DND-41 (cell line): ENCODE measurements around the gene IL3.

Source experiments
- ATAC-seq: fragments of 200-7000 bp; cut with Tn5 transposase; 3 replicates; pipeline ENCODE4 v1.9.1; 2021; ENCODE audit warnings: low read depth; ENCODE audit not compliant: insufficient read depth
- DNase-seq: peaks from one replicate; pipeline ENCODE4 v3.0.0-alpha.2; 2020
- H2AFZ ChIP-seq: 2 replicates; pipeline ENCODE4 v1.6.0; 2012; ENCODE audit warnings: low read depth, low read length
- H3K27ac ChIP-seq: 2 replicates; pipeline ENCODE4 v1.5.1; 2012; ENCODE audit warnings: low read length, inconsistent platforms
- H3K27me3 ChIP-seq: fragments of 200-600 bp; sonication (generic); 2 replicates; pipeline ENCODE4 v1.6.0; 2012; ENCODE audit warnings: low read length, mild to moderate bottlenecking, inconsistent platforms; ENCODE audit not compliant: insufficient read depth, poor library complexity
- H3K36me3 ChIP-seq: 2 replicates; pipeline ENCODE4 v1.5.1; 2012; ENCODE audit warnings: low read length, inconsistent platforms; ENCODE audit not compliant: insufficient read depth
- H3K4me1 ChIP-seq: 2 replicates; pipeline ENCODE4 v1.5.1; 2012; ENCODE audit warnings: mild to moderate bottlenecking, low read length; ENCODE audit not compliant: insufficient read depth
- H3K4me2 ChIP-seq: 2 replicates; pipeline ENCODE4 v1.6.0; 2012; ENCODE audit warnings: mild to moderate bottlenecking, moderate library complexity, low read length, inconsistent platforms; ENCODE audit not compliant: insufficient read depth
- H3K4me3 ChIP-seq, 2 experiments: fragments of 200-600 bp in 1 of 2; shearing (Covaris generic) in 1 of 2; 2 replicates each; pipeline ENCODE4 v1.5.1; 2012 to 2016; ENCODE audit warnings: inconsistent platforms in 2 of 2, low read length in 2 of 2, mild to moderate bottlenecking in 2 of 2, low read depth in 1 of 2, moderate library complexity in 1 of 2
- H3K79me2 ChIP-seq: 2 replicates; pipeline ENCODE4 v1.6.0; 2012; ENCODE audit warnings: low read length, inconsistent platforms; ENCODE audit not compliant: insufficient read depth
- H3K9ac ChIP-seq: 2 replicates; pipeline ENCODE4 v1.6.0; 2012; ENCODE audit warnings: low read depth, mild to moderate bottlenecking, inconsistent platforms, low read length, moderate library complexity
- H3K9me3 ChIP-seq: 2 replicates; pipeline ENCODE4 v1.5.1; 2012; ENCODE audit warnings: low read length, moderate library complexity, mild to moderate bottlenecking, inconsistent platforms; ENCODE audit not compliant: insufficient read depth, severe bottlenecking
- H4K20me1 ChIP-seq: 2 replicates; pipeline ENCODE4 v1.6.0; 2012; ENCODE audit warnings: low read length; ENCODE audit not compliant: insufficient read depth
- EZH2 ChIP-seq: IDR thresholded peaks from 3 replicates; pipeline ENCODE4 v1.6.1; 2012; ENCODE audit warnings: borderline replicate concordance, low read depth, mild to moderate bottlenecking, moderate library complexity, low read length, inconsistent platforms; ENCODE audit not compliant: severe bottlenecking
- TF ChIP-seq, protein P1 (sequence below): IDR thresholded peaks from 2 replicates; pipeline ENCODE4 v1.5.1; 2012; ENCODE audit warnings: borderline replicate concordance, low read length, moderate library complexity, mild to moderate bottlenecking; ENCODE audit not compliant: poor library complexity, severe bottlenecking; ENCODE audit errors: extremely low read depth

Gene IL3

GRCh38 chr5:132094393-132095076 is 34.1 kb downstream of the IL3 start:
- H2AFZ ChIP-seq: no peak overlapping the region
- H3K4me3 ChIP-seq: no peak overlapping the region
- peaks cover 4% of the 10 kb centered on the region; the same call in 1 of the 2 replicates for H4K20me1 ChIP-seq
- H3K9me3 ChIP-seq: no peaks in the 10 kb centered on the region
- no peaks in the 10 kb centered on the region for H3K36me3 ChIP-seq
- no peaks in the 10 kb centered on the region for H3K4me1 ChIP-seq
- no peak overlapping the region for H3K9ac ChIP-seq
- no peak overlapping the region for H3K4me2 ChIP-seq
- no peak overlapping the region for H3K27ac ChIP-seq
- no peak for TF ChIP-seq EZH2
- TF ChIP-seq, protein P1, sequence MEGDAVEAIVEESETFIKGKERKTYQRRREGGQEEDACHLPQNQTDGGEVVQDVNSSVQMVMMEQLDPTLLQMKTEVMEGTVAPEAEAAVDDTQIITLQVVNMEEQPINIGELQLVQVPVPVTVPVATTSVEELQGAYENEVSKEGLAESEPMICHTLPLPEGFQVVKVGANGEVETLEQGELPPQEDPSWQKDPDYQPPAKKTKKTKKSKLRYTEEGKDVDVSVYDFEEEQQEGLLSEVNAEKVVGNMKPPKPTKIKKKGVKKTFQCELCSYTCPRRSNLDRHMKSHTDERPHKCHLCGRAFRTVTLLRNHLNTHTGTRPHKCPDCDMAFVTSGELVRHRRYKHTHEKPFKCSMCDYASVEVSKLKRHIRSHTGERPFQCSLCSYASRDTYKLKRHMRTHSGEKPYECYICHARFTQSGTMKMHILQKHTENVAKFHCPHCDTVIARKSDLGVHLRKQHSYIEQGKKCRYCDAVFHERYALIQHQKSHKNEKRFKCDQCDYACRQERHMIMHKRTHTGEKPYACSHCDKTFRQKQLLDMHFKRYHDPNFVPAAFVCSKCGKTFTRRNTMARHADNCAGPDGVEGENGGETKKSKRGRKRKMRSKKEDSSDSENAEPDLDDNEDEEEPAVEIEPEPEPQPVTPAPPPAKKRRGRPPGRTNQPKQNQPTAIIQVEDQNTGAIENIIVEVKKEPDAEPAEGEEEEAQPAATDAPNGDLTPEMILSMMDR: no peak
- no peak for ATAC-seq
- H3K27me3 ChIP-seq: peaks cover 34% of the 10 kb centered on the region
- DNase-seq: no peak
- no peaks in the 10 kb centered on the region for H3K79me2 ChIP-seq

DNA sequence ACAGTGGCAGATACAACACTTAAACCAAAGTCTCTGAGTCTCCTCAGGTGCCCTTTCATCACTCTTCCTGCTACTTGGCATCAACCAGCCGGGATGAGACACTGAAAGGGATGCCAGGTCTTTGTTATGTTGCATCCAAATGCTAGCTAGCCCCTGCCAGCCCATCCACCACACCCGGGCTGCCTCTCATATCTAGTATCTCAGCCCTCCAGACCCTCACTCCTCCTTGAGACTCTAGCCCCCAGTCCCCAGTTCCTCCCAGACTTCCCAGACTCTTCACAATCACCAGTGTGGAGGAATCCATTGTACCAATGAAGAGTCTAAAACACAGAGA is 34.6 kb downstream of the IL3 start:
- Histone ChIP-seq H2AFZ (no peak overlapping the region), H3K27me3 (peaks cover 37% of the 10 kb centered on the region), H3K36me3 (no peaks in the 10 kb centered on the region), H4K20me1 (peaks cover 7% of the 10 kb centered on the region; the same call in 1 of the 2 replicates), H3K27ac (no peak overlapping the region), H3K79me2 (no peaks in the 10 kb centered on the region), H3K4me3 (no peak overlapping the region), H3K9ac (no peak overlapping the region), H3K4me1 (no peaks in the 10 kb centered on the region), H3K4me2 (no peak overlapping the region), H3K9me3 (no peaks in the 10 kb centered on the region)
- ATAC-seq: no peak
- DNase-seq: no peak
- TF ChIP-seq, protein P1: no peak
- TF ChIP-seq EZH2: no peak

GRCh38 chr5:132095424-132095972 is 35.0 kb downstream of the IL3 start:
- peaks cover 41% of the 10 kb centered on the region for H3K27me3 ChIP-seq
- H3K79me2 ChIP-seq: no peaks in the 10 kb centered on the region
- DNase-seq: no peak
- TF ChIP-seq, protein P1: no peak
- no peak for TF ChIP-seq EZH2
- no peaks in the 10 kb centered on the region for H3K36me3 ChIP-seq
- no peaks in the 10 kb centered on the region for H3K9me3 ChIP-seq
- H3K27ac ChIP-seq: no peak overlapping the region
- no peak overlapping the region for H3K4me2 ChIP-seq
- H3K4me1 ChIP-seq: no peaks in the 10 kb centered on the region
- H2AFZ ChIP-seq: no peak overlapping the region
- no peak for ATAC-seq
- peaks cover 11% of the 10 kb centered on the region; the same call in 1 of the 2 replicates for H4K20me1 ChIP-seq
- no peak overlapping the region for H3K4me3 ChIP-seq
- no peak overlapping the region for H3K9ac ChIP-seq
